DMS53 treated with DMSO at 0.1 percent for 48 hours (cell line): ENCODE results near the gene P2RX5.

Experiments
- DNase-seq: peaks from one replicate; lab custom pipeline; 2025; ENCODE audit not compliant: unreplicated experiment; lab: John Stamatoyannopoulos, UW

Gene P2RX5

GRCh38 chr17:3626831-3627768 is 68.9 kb downstream of the P2RX5 start:
- DNase-seq = no peak
